HCT116 (cell line): ENCODE measurements around the gene APPL2. TPM values are rescaled to one million over a fixed set of nuclear protein-coding genes. Genes with fewer than 3 reads are reported as not detected.

Source experiments
- ATAC-seq: fragments of 200-7000 bp; cut with Tn5 transposase; 2 replicates; pipeline ENCODE4 v1.9.1; 2020; ENCODE audit warnings: mild to moderate bottlenecking, moderate library complexity
- BruUV-seq: library from RNA; stranded (reverse); fragments of 400-500 nt; replicated peaks from 2 replicates; lab custom pipeline; 2021; lab: Mats Ljungman, UMichigan
- CTCF ChIA-PET: fragments of 300-600 bp; sonication (Branson Sonifier 250); formaldehyde crosslinking; loops from one replicate; lab custom pipeline; 2021; ENCODE audit warnings: antibody characterized with exemption; lab: Charles Lee
- POLR2A ChIA-PET: fragments of 300-600, 350-600 bp; sonication (Branson Sonifier 250); formaldehyde crosslinking; loops from one replicate; lab custom pipeline; 2021; ENCODE audit warnings: antibody characterized with exemption; lab: Charles Lee
- RAD21 ChIA-PET, 2 experiments: fragments of 300-600 bp; sonication (Branson Sonifier 250); formaldehyde crosslinking; loops; one replicate each; lab custom pipeline; 2023; ENCODE audit warnings: low total read pairs in 2 of 2; ENCODE audit not compliant: uncharacterized antibody in 2 of 2, unreplicated experiment in 2 of 2, low non-redundant PET in 1 of 2; lab: Charles Lee
- DNase-seq: peaks from one replicate; pipeline ENCODE4 v3.0.0-alpha.2; 2010; ENCODE audit warnings: low read depth, low spot score
- H2AFZ ChIP-seq: fragments of 200-600 bp; shearing (Covaris generic), sonication (generic); 2 replicates; pipeline ENCODE4 v1.6.1; 2017; ENCODE audit warnings: low read depth, mixed run types, mixed read lengths, antibody characterized with exemption, low read length; ENCODE audit not compliant: poor library complexity, severe bottlenecking
- H3K27ac ChIP-seq: 2 replicates; pipeline ENCODE4 v1.5.1; 2012; ENCODE audit warnings: low read depth, low read length
- H3K27me3 ChIP-seq: fragments of 200-600 bp; sonication (generic); 2 replicates; pipeline ENCODE4 v1.6.1; 2016; ENCODE audit warnings: mixed run types, low read length, mixed read lengths; ENCODE audit not compliant: insufficient read depth
- H3K36me3 ChIP-seq, 2 experiments: fragments of 200-500 bp in 1 of 2; fragments of 200-600 bp in 1 of 2; sonication (Bioruptor generic) in 1 of 2; sonication (generic) in 1 of 2; 2 replicates each; pipeline versions ENCODE4 v1.5.1 to v1.6.1; 2014 to 2016; ENCODE audit warnings: low read length in 2 of 2, inconsistent platforms in 1 of 2, mixed read lengths in 1 of 2, mixed run types in 1 of 2; ENCODE audit not compliant: insufficient read depth in 2 of 2, control insufficient read depth in 1 of 2
- H3K4me1 ChIP-seq, 2 experiments: fragments of 200-600 bp in 1 of 2; sonication (generic) in 1 of 2; 2 replicates each; pipeline versions ENCODE4 v1.5.1 to v1.6.1; 2012 to 2017; ENCODE audit warnings: low read length in 2 of 2, inconsistent platforms in 1 of 2, mild to moderate bottlenecking in 1 of 2, mixed read lengths in 1 of 2, mixed run types in 1 of 2, moderate library complexity in 1 of 2; ENCODE audit not compliant: insufficient read depth in 2 of 2, control insufficient read depth in 1 of 2
- H3K4me2 ChIP-seq: fragments of 200-600 bp; sonication (generic); 2 replicates; pipeline ENCODE4 v1.6.1; 2017; ENCODE audit warnings: mixed run types, low read length, mixed read lengths
- H3K4me3 ChIP-seq, 2 experiments: fragments of 200-600 bp in 1 of 2; sonication (generic) in 1 of 2; replicated peaks in 1 of 2; 2 replicates each; pipeline ENCODE4 v1.5.1; 2011 to 2016; ENCODE audit warnings: low read length in 2 of 2, control low read depth in 1 of 2, low read depth in 1 of 2, mild to moderate bottlenecking in 1 of 2, mixed read lengths in 1 of 2, mixed run types in 1 of 2
- H3K79me2 ChIP-seq: fragments of 200-600 bp; sonication (generic); 2 replicates; pipeline ENCODE4 v1.6.1; 2017; ENCODE audit warnings: mild to moderate bottlenecking, mixed run types, low read length, moderate library complexity, mixed read lengths; ENCODE audit not compliant: insufficient read depth
- H3K9ac ChIP-seq: fragments of 200-600 bp; sonication (generic); 2 replicates; pipeline ENCODE4 v1.6.1; 2016; ENCODE audit warnings: low read length, mixed read lengths
- H3K9me2 ChIP-seq: fragments of 200-600 bp; sonication (generic), shearing (Covaris generic); 2 replicates; pipeline ENCODE4 v1.6.1; 2017; ENCODE audit warnings: mixed run types, mild to moderate bottlenecking, moderate library complexity; ENCODE audit not compliant: insufficient read depth
- H3K9me3 ChIP-seq, 2 experiments: fragments of 200-500 bp in 1 of 2; fragments of 200-600 bp in 1 of 2; sonication (Bioruptor generic) in 1 of 2; sonication (generic) in 1 of 2; 2 replicates each; pipeline ENCODE4 v1.6.1; 2014 to 2017; ENCODE audit warnings: low read length in 2 of 2, mixed read lengths in 2 of 2, inconsistent platforms in 1 of 2, low read depth in 1 of 2, mild to moderate bottlenecking in 1 of 2, mixed run types in 1 of 2, moderate library complexity in 1 of 2; ENCODE audit not compliant: control insufficient read depth in 1 of 2, insufficient read depth in 1 of 2
- H4K20me1 ChIP-seq: fragments of 200-600 bp; sonication (generic), shearing (Covaris generic); 2 replicates; pipeline ENCODE4 v1.6.1; 2017; ENCODE audit warnings: mixed run types, mild to moderate bottlenecking, moderate library complexity; ENCODE audit not compliant: insufficient read depth
- CBX3 ChIP-seq: IDR thresholded peaks from 2 replicates; pipeline ENCODE4 v1.6.1; 2012; ENCODE audit warnings: low read depth
- EGR1 ChIP-seq: IDR thresholded peaks from 2 replicates; pipeline ENCODE4 v1.6.1; 2012; ENCODE audit warnings: low read depth
- ELF1 ChIP-seq: IDR thresholded peaks from 2 replicates; pipeline ENCODE4 v1.6.1; 2012; ENCODE audit warnings: low read depth, borderline replicate concordance
- EZH2 ChIP-seq: fragments of 200-600 bp; sonication (generic); IDR thresholded peaks from 2 replicates; pipeline ENCODE4 v1.6.1; 2017; ENCODE audit warnings: antibody characterized with exemption, mixed run types
- EZH2phosphoT487 ChIP-seq: fragments of 200-600 bp; IDR thresholded peaks from 2 replicates; pipeline ENCODE4 v1.6.1; 2018; ENCODE audit warnings: antibody characterized with exemption, borderline replicate concordance
- FOSL1 ChIP-seq: IDR thresholded peaks from 2 replicates; pipeline ENCODE4 v1.6.1; 2012; ENCODE audit warnings: low read depth
- JUND ChIP-seq: IDR thresholded peaks from 2 replicates; pipeline ENCODE4 v1.6.1; 2012
- MAX ChIP-seq: IDR thresholded peaks from 2 replicates; pipeline ENCODE4 v1.6.1; 2012
- POLR2A ChIP-seq: IDR thresholded peaks from 2 replicates; pipeline ENCODE4 v1.7.0; 2011; ENCODE audit warnings: borderline replicate concordance; ENCODE audit not compliant: insufficient read depth, insufficient read length; ENCODE audit errors: extremely low read depth
- POLR2AphosphoS5 ChIP-seq: IDR thresholded peaks from 2 replicates; pipeline ENCODE4 v1.6.1; 2011; ENCODE audit warnings: mild to moderate bottlenecking, low read depth, low read length, moderate library complexity
- RAD21 ChIP-seq: IDR thresholded peaks from 2 replicates; pipeline ENCODE4 v1.6.1; 2012; ENCODE audit warnings: low read depth, mild to moderate bottlenecking
- REST ChIP-seq: IDR thresholded peaks from 2 replicates; pipeline ENCODE4 v1.6.1; 2012; ENCODE audit warnings: low read depth
- SIN3A ChIP-seq: IDR thresholded peaks from 2 replicates; pipeline ENCODE4 v1.6.1; 2012; ENCODE audit warnings: low read depth
- TCF7L2 ChIP-seq: IDR thresholded peaks from 2 replicates; pipeline ENCODE4 v1.7.0; 2011; ENCODE audit warnings: borderline replicate concordance, inconsistent platforms; ENCODE audit not compliant: insufficient read depth, insufficient read length; ENCODE audit errors: extremely low read depth
- YY1 ChIP-seq: IDR thresholded peaks from 2 replicates; pipeline ENCODE4 v1.6.1; 2011; ENCODE audit warnings: low read length, low read depth, moderate library complexity, mild to moderate bottlenecking; ENCODE audit not compliant: insufficient replicate concordance; ENCODE audit errors: extremely low read depth
- ZFX ChIP-seq: fragments of 450-650 bp; IDR thresholded peaks from 2 replicates; pipeline ENCODE4 v1.6.1; 2017
- ZNF274 ChIP-seq: fragments of 200-500 bp; sonication (Bioruptor generic); IDR thresholded peaks from 2 replicates; pipeline ENCODE4 v1.6.1; 2014; ENCODE audit warnings: mild to moderate bottlenecking, low read depth, low read length, inconsistent platforms
- intact Hi-C: fragments of 100-400 bp; cut with micrococcal nuclease; formaldehyde crosslinking; loops from 2 replicates; pipeline ENCODE4 v1.10.0; 2022
- total RNA-seq: library from RNA; stranded (reverse); gene quantifications from one replicate; pipeline ENCODE4 v1.2.1, GENCODE V29; 2021; ENCODE audit not compliant: unreplicated experiment
- TF ChIP-seq, protein P1 (sequence below): IDR thresholded peaks from 2 replicates; pipeline ENCODE4 v1.6.1; 2012

The APPL2 gene
- total RNA-seq, 1 experiment from 2014 or later: 22.6 TPM

DNA sequence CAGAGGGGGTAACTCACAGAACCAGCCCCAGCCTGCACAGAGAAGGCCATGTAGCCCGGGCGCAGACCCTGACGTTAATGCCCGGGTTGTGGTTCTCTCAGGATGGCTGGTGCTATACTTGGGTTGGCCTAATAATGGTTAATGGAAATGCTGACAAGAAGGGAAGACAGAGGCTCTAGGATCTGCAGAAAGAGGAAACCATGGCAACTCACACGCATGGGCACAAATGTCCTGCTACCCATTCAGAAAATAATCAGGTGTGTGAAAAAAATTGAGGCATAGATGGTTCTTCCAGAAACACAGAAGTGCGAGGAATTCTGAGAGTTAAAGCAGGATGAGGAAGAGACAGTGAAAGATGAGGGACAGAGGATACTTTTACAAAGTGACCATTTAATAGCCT, 33.8 kb downstream of the APPL2 start:
- CTCF ChIA-PET: no interaction called here
- no peak overlapping the region for H2AFZ ChIP-seq
- no peaks in the 10 kb centered on the region; a peak in 1 of 4 replicates for H3K36me3 ChIP-seq
- H3K4me3 ChIP-seq: no peak overlapping the region
- POLR2A ChIA-PET: no interaction called here
- H3K9ac ChIP-seq: no peak overlapping the region
- BruUV-seq: no TSS peak
- peaks cover 0 to 7% of the 10 kb centered on the region in 2 experiments; a peak in 1 of 4 replicates for H3K4me1 ChIP-seq
- RAD21 ChIA-PET: no interaction called here
- DNase-seq: no peak
- no peak overlapping the region for H3K27ac ChIP-seq
- no peak overlapping the region for H3K4me2 ChIP-seq
- no peaks in the 10 kb centered on the region for H3K27me3 ChIP-seq
- no peaks in the 10 kb centered on the region for H3K9me3 ChIP-seq
- H3K79me2 ChIP-seq: no peaks in the 10 kb centered on the region
- TF ChIP-seq YY1 (no peak), RAD21 (no peak), FOSL1 (no peak), CBX3 (no peak), EZH2phosphoT487 (no peak), ZNF274 (no peak), MAX (no peak), POLR2A (no peak), POLR2AphosphoS5 (no peak), TCF7L2 (no peak), ZFX (no peak), SIN3A (no peak), ELF1 (no peak), EZH2 (no peak), REST (no peak), EGR1 (no peak), JUND (no peak)
- TF ChIP-seq, protein P1, sequence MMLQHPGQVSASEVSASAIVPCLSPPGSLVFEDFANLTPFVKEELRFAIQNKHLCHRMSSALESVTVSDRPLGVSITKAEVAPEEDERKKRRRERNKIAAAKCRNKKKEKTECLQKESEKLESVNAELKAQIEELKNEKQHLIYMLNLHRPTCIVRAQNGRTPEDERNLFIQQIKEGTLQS: no peak
- TF ChIP-seq, all 23 proteins: peak for 0
- intact Hi-C loops: no loop called here
- Histone ChIP-seq H4K20me1 (no peaks in the 10 kb centered on the region), H3K9me2 (no peaks in the 10 kb centered on the region)
- ATAC-seq: no peak
